Spleen (tissue), 7 donors: Measurements from ENCODE around the gene PDGFA.

Experiments
- POLR2A ChIP-seq, 3 donors: fragments of 450-650 bp; IDR thresholded peaks; one replicate each; pipeline ENCODE4 v1.5.1; 2017; ENCODE audit warnings: antibody characterized with exemption in 3 of 3, mild to moderate bottlenecking in 1 of 3
- TF ChIP-seq, protein P1 (sequence below), 11 experiments: fragments of 200-600 bp in 7 of 11; fragments of 450-650 bp in 4 of 11; sonication (generic) in 4 of 11; IDR thresholded peaks in 8 of 11; conservative IDR thresholded peaks in 3 of 11; 1 replicate in 7 of 11; 2 replicates in 4 of 11; pipeline versions ENCODE4 v1.4.0 to v1.8.0; 2016 to 2021; ENCODE audit warnings: antibody characterized with exemption in 11 of 11, inconsistent platforms in 4 of 11, mild to moderate bottlenecking in 1 of 11
- donor health status: DM: no; HTN: no; CAD: no; lungs with moderate emphysema.
- donor health status: DM: no; HTN: no; CAD: no.
- donor health status: DM: no; HTN: no; CAD: no.

DNA sequence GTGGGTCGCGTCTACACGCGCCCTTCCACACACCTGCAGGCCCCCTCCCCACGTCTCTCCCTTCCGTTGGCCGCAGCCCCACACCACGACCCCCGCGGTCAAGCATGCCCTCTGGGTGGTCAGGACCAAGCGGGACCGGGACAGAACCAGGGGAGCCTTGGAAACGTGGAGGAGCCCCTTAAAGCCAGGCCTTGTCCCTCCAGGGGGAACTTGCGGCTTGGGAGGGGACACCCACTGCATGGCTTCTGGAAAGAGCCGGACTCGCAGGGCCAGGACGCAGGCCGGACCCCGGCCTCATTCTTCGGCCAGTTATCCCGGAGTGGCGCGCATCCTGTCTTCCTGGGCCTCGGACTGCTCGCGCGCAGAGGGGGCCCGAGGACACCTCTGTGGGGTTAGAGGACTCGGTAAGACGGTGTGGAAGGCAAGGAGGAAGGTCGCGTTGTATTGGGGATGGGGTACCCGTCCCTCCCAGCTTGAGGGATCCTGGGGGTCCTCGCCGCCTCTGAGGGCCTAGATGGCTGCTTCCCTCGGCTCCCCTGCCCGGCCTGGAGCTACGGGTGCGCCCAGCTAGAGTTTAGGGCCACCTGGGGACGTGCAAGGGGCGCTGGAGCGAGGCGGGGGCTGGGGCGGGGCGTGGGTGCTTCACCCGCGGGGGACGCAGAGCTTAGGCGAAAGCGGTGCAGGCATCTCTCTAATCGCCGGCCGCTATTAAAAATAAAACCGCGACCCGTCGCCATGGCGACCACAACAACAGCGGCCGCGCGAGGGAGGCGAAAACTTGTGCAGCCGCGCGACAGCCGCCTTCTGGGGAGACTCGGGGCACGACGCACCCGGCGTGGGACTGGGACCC is 1.8 kb upstream of the PDGFA start:
- TF ChIP-seq, protein P1, sequence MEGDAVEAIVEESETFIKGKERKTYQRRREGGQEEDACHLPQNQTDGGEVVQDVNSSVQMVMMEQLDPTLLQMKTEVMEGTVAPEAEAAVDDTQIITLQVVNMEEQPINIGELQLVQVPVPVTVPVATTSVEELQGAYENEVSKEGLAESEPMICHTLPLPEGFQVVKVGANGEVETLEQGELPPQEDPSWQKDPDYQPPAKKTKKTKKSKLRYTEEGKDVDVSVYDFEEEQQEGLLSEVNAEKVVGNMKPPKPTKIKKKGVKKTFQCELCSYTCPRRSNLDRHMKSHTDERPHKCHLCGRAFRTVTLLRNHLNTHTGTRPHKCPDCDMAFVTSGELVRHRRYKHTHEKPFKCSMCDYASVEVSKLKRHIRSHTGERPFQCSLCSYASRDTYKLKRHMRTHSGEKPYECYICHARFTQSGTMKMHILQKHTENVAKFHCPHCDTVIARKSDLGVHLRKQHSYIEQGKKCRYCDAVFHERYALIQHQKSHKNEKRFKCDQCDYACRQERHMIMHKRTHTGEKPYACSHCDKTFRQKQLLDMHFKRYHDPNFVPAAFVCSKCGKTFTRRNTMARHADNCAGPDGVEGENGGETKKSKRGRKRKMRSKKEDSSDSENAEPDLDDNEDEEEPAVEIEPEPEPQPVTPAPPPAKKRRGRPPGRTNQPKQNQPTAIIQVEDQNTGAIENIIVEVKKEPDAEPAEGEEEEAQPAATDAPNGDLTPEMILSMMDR (IDR thresholded peaks at IDR 0.05 in 8 of 11, conservative IDR thresholded peaks at IDR 0.05 in 3 of 11): no peak
- TF ChIP-seq POLR2A (IDR thresholded peaks at IDR 0.05): no peak
